ENCODE measurements around the gene RPLP1.

The RPLP1 gene

GRCh38 chr15:69452692-69453521, at the start of gene RPLP1:
TSS of gene RPLP1 (plus strand) at chr15:69452818. CDS start at chr15:69452949, 131 bp downstream.
- DNase-seq: peak; percentile 93
- Histone ChIP-seq H3K4me2 (ENCODE audit: insufficient read depth, low read length) (peak within 1 kb of the TSS; percentile 88), H3K27ac (ENCODE audit: low read length) (peak within 1 kb of the TSS; percentile 86), H3K9ac (ENCODE audit: low read depth, low read length) (peak within 1 kb of the TSS; percentile 81), H2AFZ (ENCODE audit: low read depth, low read length) (peak within 1 kb of the TSS; percentile 83), H3K9me3 (ENCODE audit: insufficient read depth, low read length, severe bottlenecking) (no peaks in the 10 kb centered on the region), H3K4me3 (ENCODE audit: low read depth in 1 of 2, low read length in 2 of 2) (peak within 1 kb of the TSS; percentile 86 to 87), H3K79me2 (ENCODE audit: insufficient read depth, low read length) (peaks cover 31% of the 10 kb centered on the region), H4K20me1 (ENCODE audit: insufficient read depth, low read length) (peaks cover 32% of the 10 kb centered on the region), H3K4me1 (ENCODE audit: insufficient read depth, low read length) (peaks cover 37% of the 10 kb centered on the region), H3K27me3 (ENCODE audit: insufficient read depth, low read length, poor library complexity) (no peaks in the 10 kb centered on the region), H3K36me3 (ENCODE audit: insufficient read depth, low read length) (peaks cover 44% of the 10 kb centered on the region)
- peak; percentile 85 for ATAC-seq (ENCODE audit: insufficient read depth, low read depth)
- TF ChIP-seq CTCF (IDR thresholded peaks at IDR 0.05; ENCODE audit: borderline replicate concordance, extremely low read depth, low read length, poor library complexity, severe bottlenecking) (no peak), EZH2 (IDR thresholded peaks at IDR 0.05; ENCODE audit: borderline replicate concordance, low read depth, low read length, severe bottlenecking) (no peak)

- H3K36me3 ChIP-seq (ENCODE audit: insufficient read depth, low read length): no peaks in the 10 kb centered on the region
- ATAC-seq (ENCODE audit: insufficient read depth, low read depth) (no peak), DNase-seq (no peak)
- no peak overlapping the region for H3K9ac ChIP-seq (ENCODE audit: low read depth, low read length)
- no peak overlapping the region for H3K27ac ChIP-seq (ENCODE audit: low read length)
- no peak overlapping the region for H3K4me3 ChIP-seq (ENCODE audit: low read depth in 1 of 2, low read length in 2 of 2)
- peaks cover 3% of the 10 kb centered on the region for H3K4me1 ChIP-seq (ENCODE audit: insufficient read depth, low read length)
- H3K4me2 ChIP-seq (ENCODE audit: insufficient read depth, low read length): no peak overlapping the region
- H2AFZ ChIP-seq (ENCODE audit: low read depth, low read length): no peak overlapping the region
- no peaks in the 10 kb centered on the region for H3K79me2 ChIP-seq (ENCODE audit: insufficient read depth, low read length)
- TF ChIP-seq EZH2 (IDR thresholded peaks at IDR 0.05; ENCODE audit: borderline replicate concordance, low read depth, low read length, severe bottlenecking) (no peak), CTCF (IDR thresholded peaks at IDR 0.05; ENCODE audit: borderline replicate concordance, extremely low read depth, low read length, poor library complexity, severe bottlenecking) (no peak)
- no peaks in the 10 kb centered on the region for H4K20me1 ChIP-seq (ENCODE audit: insufficient read depth, low read length)
- H3K27me3 ChIP-seq (ENCODE audit: insufficient read depth, low read length, poor library complexity): peaks cover 23% of the 10 kb centered on the region
- no peaks in the 10 kb centered on the region for H3K9me3 ChIP-seq (ENCODE audit: insufficient read depth, low read length, severe bottlenecking)
These were observed 49.0 kb upstream of the RPLP1 start for GRCh38 chr15:69403594-69403993.

GRCh38 chr15:69405110-69405509, 47.5 kb upstream of the RPLP1 start:
- Histone ChIP-seq H3K79me2 (ENCODE audit: insufficient read depth, low read length) (no peaks in the 10 kb centered on the region), H4K20me1 (ENCODE audit: insufficient read depth, low read length) (no peaks in the 10 kb centered on the region), H3K9me3 (ENCODE audit: insufficient read depth, low read length, severe bottlenecking) (no peaks in the 10 kb centered on the region), H3K4me2 (ENCODE audit: insufficient read depth, low read length) (no peak overlapping the region), H3K36me3 (ENCODE audit: insufficient read depth, low read length) (no peaks in the 10 kb centered on the region), H3K9ac (ENCODE audit: low read depth, low read length) (no peak overlapping the region), H2AFZ (ENCODE audit: low read depth, low read length) (no peak overlapping the region), H3K4me1 (ENCODE audit: insufficient read depth, low read length) (no peaks in the 10 kb centered on the region), H3K4me3 (ENCODE audit: low read depth in 1 of 2, low read length in 2 of 2) (no peak overlapping the region), H3K27ac (ENCODE audit: low read length) (no peak overlapping the region), H3K27me3 (ENCODE audit: insufficient read depth, low read length, poor library complexity) (peaks cover 24% of the 10 kb centered on the region)
- ATAC-seq (ENCODE audit: insufficient read depth, low read depth) (no peak), DNase-seq (no peak)
- TF ChIP-seq EZH2 (IDR thresholded peaks at IDR 0.05; ENCODE audit: borderline replicate concordance, low read depth, low read length, severe bottlenecking): no peak
- TF ChIP-seq CTCF (IDR thresholded peaks at IDR 0.05; ENCODE audit: borderline replicate concordance, extremely low read depth, low read length, poor library complexity, severe bottlenecking): no peak
